ENCODE data around the gene SRL. TPM values are rescaled to one million over a fixed set of nuclear protein-coding genes. Genes with fewer than 3 reads are reported as not detected.

Gene SRL
- total and polyA plus RNA-seq, 2 of the 8 experiments (the other 6 are each of a cell fraction or from before 2014, with no cell fraction given), result 0.05 TPM; not detected in 1

DNA sequence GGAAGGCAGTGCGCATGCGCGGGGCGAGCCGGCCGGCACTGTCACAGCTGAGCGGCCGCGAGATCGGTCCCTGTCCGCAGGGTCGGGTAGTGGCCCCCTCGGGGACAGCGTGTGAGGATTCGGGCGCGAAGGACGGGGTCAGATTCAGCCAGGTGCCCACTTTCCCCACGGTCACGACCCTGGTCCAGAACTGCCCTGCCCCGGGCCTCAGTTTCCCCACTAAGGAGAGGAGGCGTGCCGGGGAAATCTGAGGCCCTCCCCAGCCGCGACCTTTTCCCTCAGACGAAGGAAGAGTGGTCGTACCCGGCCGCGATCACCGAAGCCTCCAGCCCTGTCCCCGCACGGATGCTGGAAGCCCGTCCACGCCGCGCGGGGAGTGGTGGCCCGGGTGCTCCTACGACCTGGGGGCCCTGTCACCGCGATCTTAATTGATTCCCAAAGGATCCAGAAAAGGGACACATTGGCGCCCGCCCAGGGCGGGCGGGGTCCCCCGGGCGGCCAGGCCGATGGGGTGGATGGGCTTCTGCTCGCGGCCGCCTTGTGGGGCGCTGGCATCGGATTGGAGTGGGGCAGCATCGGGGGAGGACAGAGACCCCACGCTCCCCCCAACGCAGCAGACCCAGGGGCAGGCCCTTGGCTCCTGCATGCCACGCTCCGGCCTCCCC, 57.7 kb downstream of the SRL start:
- Histone ChIP-seq H3K27me3 (replicated peaks in 1 of 4; ENCODE audit: control insufficient read depth in 3 of 4, extremely low read depth in 1 of 4, insufficient read depth in 3 of 4, low read length in 3 of 4) (peaks cover 0 to 3% (median 0%) of the 10 kb centered on the region in 4 experiments; a peak in 1 of 7 replicates), H3K27ac (ENCODE audit: low read depth, low read length) (no peak overlapping the region), H2AFZ (ENCODE audit: low read length) (no peak overlapping the region), H2BK12ac (ENCODE audit: low read depth, low read length) (no peak overlapping the region), H3K9me3 (ENCODE audit: insufficient read depth in 2 of 2, low read depth in 1 of 2, low read length in 1 of 2) (no peaks in the 10 kb centered on the region), H3K79me2 (ENCODE audit: control insufficient read depth in 1 of 2, insufficient read depth in 2 of 2, low read length in 2 of 2) (no peaks in the 10 kb centered on the region), H3K4me2 (ENCODE audit: insufficient read depth in 1 of 2, low read depth in 2 of 2, low read length in 2 of 2) (peak overlapping the region; percentile 80 to 89), H4K91ac (replicated peaks; ENCODE audit: insufficient read length, low read length) (no peak overlapping the region), H2BK15ac (ENCODE audit: low read length) (no peak overlapping the region), H3K23ac (ENCODE audit: insufficient read length) (no peak overlapping the region), H3K9ac (replicated peaks in 1 of 4; ENCODE audit: extremely low read depth in 1 of 4, low read depth in 3 of 4, low read length in 3 of 4) (no peak overlapping the region; a peak in 1 of 7 replicates), H3K4me1 (replicated peaks in 1 of 4; ENCODE audit: control insufficient read depth in 3 of 4, insufficient read depth in 4 of 4, low read length in 3 of 4) (peaks cover 0 to 3% (median 0%) of the 10 kb centered on the region in 4 experiments; a peak in 2 of 7 replicates), H3K79me1 (ENCODE audit: low read depth, low read length) (no peaks in the 10 kb centered on the region), H4K5ac (ENCODE audit: insufficient read length, low read depth, low read length) (no peak overlapping the region), H3K18ac (ENCODE audit: extremely low read depth, low read length) (no peak overlapping the region; the same call in 1 of the 2 replicates), H3K23me2 (ENCODE audit: low read depth, low read length) (peaks cover 9% of the 10 kb centered on the region; the same call in 1 of the 2 replicates), H2BK120ac (replicated peaks; ENCODE audit: low read depth, low read length) (no peak overlapping the region), H2AK5ac (ENCODE audit: low read depth, low read length) (no peak overlapping the region), H3K56ac (replicated peaks; ENCODE audit: insufficient read length, low read depth, low read length) (no peak overlapping the region), H3K36me3 (ENCODE audit: control insufficient read depth in 2 of 4, insufficient read depth in 4 of 4, low read length in 3 of 4) (no peaks in the 10 kb centered on the region), H3K14ac (ENCODE audit: insufficient read length) (no peak overlapping the region), H3K4me3 (ENCODE audit: extremely low read depth in 1 of 4, insufficient read depth in 2 of 4, low read depth in 3 of 4, low read length in 4 of 4) (peak overlapping the region; percentile 63 to 86 (median 78)), H2BK5ac (ENCODE audit: low read depth, low read length) (no peak overlapping the region), H3K4ac (replicated peaks; ENCODE audit: insufficient read length, low read depth, low read length) (no peak overlapping the region), H4K20me1 (replicated peaks in 1 of 2; ENCODE audit: control insufficient read depth in 1 of 2, insufficient read depth in 2 of 2, low read length in 2 of 2) (no peaks in the 10 kb centered on the region), H4K8ac (ENCODE audit: extremely low read depth, insufficient read depth, low read length) (peak overlapping the region; percentile 73), H2BK20ac (ENCODE audit: low read length) (no peak overlapping the region)
- FAIRE-seq (no peak), DNase-seq (ENCODE audit: low read depth in 1 of 2, low spot score in 2 of 2) (peak in 1 of 2 experiments; percentile 62)
- ChIA-PET CTCF (ENCODE audit: partially characterized antibody) (interaction anchor here (0.7 to 1.9 kb wide), 2 partner anchors 49 to 70 kb away, joined by 3 to 7 read pairs; no protein-coding TSS in a partner anchor), POLR2A (ENCODE audit: partially characterized antibody) (interaction anchor here (0.7 to 1.6 kb wide), 11 partner anchors 8 to 88 kb away, joined by 3 to 6 read pairs (median 3); no protein-coding TSS in a partner anchor)
- whole genome bisulfite sequencing, 2 experiments (ENCODE audit: extremely low coverage in 1 of 2, insufficient coverage in 1 of 2, insufficient read length in 1 of 2, insufficient replicate concordance in 2 of 2, low coverage in 1 of 2, low lambda C conversion rate in 2 of 2, missing lambda C conversion rate in 1 of 2), result 11% methylated on average over 34 of the region's 59 CpGs; no CpG with 5 or more reads in 1 of the 2 experiments
- TF ChIP-seq GTF2F1 (IDR thresholded peaks at IDR 0.05; ENCODE audit: borderline replicate concordance, low read depth, low read length), result no peak
- TF ChIP-seq CTBP2 (IDR thresholded peaks at IDR 0.05; ENCODE audit: borderline replicate concordance, insufficient read depth, insufficient read length, low read length), result no peak
- TF ChIP-seq NRF1 (IDR thresholded peaks at IDR 0.05; ENCODE audit: low read depth, low read length), result peak; percentile 95
- TF ChIP-seq KDM1A (IDR thresholded peaks at IDR 0.05; ENCODE audit: borderline replicate concordance, low read length), result no peak
- no peak for TF ChIP-seq ATF2 (IDR thresholded peaks at IDR 0.05; ENCODE audit: low read length)
- TF ChIP-seq JUND (IDR thresholded peaks at IDR 0.05; ENCODE audit: low read length), result no peak
- peak; percentile 7 for TF ChIP-seq EZH2 (IDR thresholded peaks at IDR 0.05; ENCODE audit: low read depth, low read length, severe bottlenecking)
- TF ChIP-seq, protein P1, sequence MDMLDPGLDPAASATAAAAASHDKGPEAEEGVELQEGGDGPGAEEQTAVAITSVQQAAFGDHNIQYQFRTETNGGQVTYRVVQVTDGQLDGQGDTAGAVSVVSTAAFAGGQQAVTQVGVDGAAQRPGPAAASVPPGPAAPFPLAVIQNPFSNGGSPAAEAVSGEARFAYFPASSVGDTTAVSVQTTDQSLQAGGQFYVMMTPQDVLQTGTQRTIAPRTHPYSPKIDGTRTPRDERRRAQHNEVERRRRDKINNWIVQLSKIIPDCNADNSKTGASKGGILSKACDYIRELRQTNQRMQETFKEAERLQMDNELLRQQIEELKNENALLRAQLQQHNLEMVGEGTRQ (IDR thresholded peaks at IDR 0.05; ENCODE audit: low read length), result no peak
- no peak for TF ChIP-seq TAF1 (IDR thresholded peaks at IDR 0.05; ENCODE audit: low read depth, low read length)

Data from H1 (cell line).